GM19438 (cell line): ENCODE results near the gene LMF1.
"Not testable (repeated sequence)": the region's sequence is repeated elsewhere in the genome, so short reads cannot be mapped to it uniquely, and the experiment has no call there.

Experiments
- ATAC-seq: cut with Tn5 transposase; IDR thresholded peaks from one replicate; pipeline ENCODE4 v1.9.1; 2021; ENCODE audit warnings: low read depth; ENCODE audit not compliant: unreplicated experiment

Gene LMF1

GRCh38 chr16:953818-954217 lies 17.0 kb downstream of the LMF1 start:
- not testable (repeated sequence) for ATAC-seq

GRCh38 chr16:952321-952720 lies 18.5 kb downstream of the LMF1 start:
- ATAC-seq: no peak

- no peak for ATAC-seq
Observed at GRCh38 chr16:951660-952301, 19.0 kb downstream of the LMF1 start.

- not testable (repeated sequence) for ATAC-seq
Observed at GRCh38 chr16:950733-951573, 19.8 kb downstream of the LMF1 start.

- not testable (repeated sequence) for ATAC-seq
Observed at GRCh38 chr16:948767-949166, 22.0 kb downstream of the LMF1 start.

- ATAC-seq: not testable (repeated sequence)
Observed at GRCh38 chr16:947922-948303, 22.9 kb downstream of the LMF1 start.

GRCh38 chr16:947255-947921 lies 23.4 kb downstream of the LMF1 start:
- no peak for ATAC-seq

GRCh38 chr16:946048-946395 lies 24.8 kb downstream of the LMF1 start:
- ATAC-seq: no peak

GRCh38 chr16:945271-946047 lies 25.3 kb downstream of the LMF1 start:
- ATAC-seq: no peak

GRCh38 chr16:943971-944370 lies 26.8 kb downstream of the LMF1 start:
- ATAC-seq: no peak

GRCh38 chr16:942436-943060 lies 28.2 kb downstream of the LMF1 start:
- ATAC-seq: no peak

- no peak for ATAC-seq
Observed at GRCh38 chr16:939941-940340, 30.8 kb downstream of the LMF1 start.

GRCh38 chr16:939311-939710 lies 31.5 kb downstream of the LMF1 start:
- ATAC-seq: no peak

- ATAC-seq: no peak
Observed at GRCh38 chr16:938752-939151, 32.0 kb downstream of the LMF1 start.

GRCh38 chr16:938136-938535 lies 32.6 kb downstream of the LMF1 start:
- ATAC-seq: no peak

- no peak for ATAC-seq
Observed at GRCh38 chr16:937723-938122, 33.1 kb downstream of the LMF1 start.

- no peak for ATAC-seq
Observed at GRCh38 chr16:937311-937710, 33.5 kb downstream of the LMF1 start.

GRCh38 chr16:935684-936083 lies 35.1 kb downstream of the LMF1 start:
- ATAC-seq: no peak

- no peak for ATAC-seq
Observed at GRCh38 chr16:934178-934577, 36.6 kb downstream of the LMF1 start.

GRCh38 chr16:933581-933980 lies 37.2 kb downstream of the LMF1 start:
- ATAC-seq: no peak
